ENCODE results near the gene OLFML2A.

Gene OLFML2A

DNA sequence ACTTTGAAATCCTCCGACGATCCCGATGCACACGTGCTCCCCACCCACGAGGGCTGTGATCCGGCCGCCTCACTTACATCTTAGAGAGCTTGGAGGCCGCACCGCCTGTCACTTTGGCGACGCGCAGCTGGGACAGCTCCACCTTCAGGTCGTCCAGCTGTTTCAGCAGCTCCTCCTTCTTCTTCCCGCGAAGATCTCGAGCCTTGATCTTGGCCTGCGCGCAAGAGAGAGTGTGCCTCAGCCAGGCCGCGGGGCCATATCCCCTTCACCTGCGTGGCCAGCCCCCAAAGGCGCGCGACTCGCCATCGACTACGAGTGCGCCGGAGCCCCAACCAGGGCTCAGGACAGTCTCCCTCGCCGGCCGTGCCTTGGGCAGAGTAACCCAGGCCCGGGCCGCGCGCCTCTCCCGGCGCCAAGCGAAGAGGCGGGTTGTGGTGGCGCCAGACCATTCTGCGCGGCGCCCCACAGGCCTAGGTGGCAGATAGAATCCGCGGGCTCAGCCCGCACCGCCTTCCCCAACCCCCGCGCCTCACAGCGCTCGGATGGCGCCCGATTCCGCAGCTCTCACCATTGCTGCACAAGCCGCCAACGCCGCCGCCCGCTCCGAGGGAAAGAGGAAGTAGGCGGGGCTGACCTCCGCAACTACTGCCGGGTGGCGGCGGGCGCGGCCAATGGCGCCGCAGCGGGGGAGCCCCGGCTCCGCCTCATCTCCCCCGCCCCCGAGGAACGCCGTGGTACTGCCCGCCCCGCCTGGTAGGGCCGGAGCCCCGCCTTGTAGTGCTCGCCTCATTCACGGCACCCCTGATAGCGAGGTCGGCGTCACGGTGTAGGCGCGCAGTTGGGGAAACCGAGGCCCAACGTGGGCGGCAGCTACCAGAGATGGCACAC, 84.7 kb downstream of the OLFML2A start, which contains the start of the genes ARPC5L and RPL35:
TSS of gene ARPC5L (plus strand) at position 789 of the 888 bp plus-strand sequence. CDS start 7,161 bp downstream, outside the sequence.
TSS of gene RPL35 (minus strand) at position 616 of the 888 bp plus-strand sequence. CDS start at position 571, 45 bp downstream.
- peak within 1 kb of the TSS; percentile 74 for H3K27ac ChIP-seq (ENCODE audit: low read depth, low read length)
- H3K9ac ChIP-seq (ENCODE audit: low read length) = peak within 1 kb of the TSS; percentile 86
- H3K27me3 ChIP-seq (ENCODE audit: control insufficient read depth in 1 of 2, insufficient read depth in 2 of 2, low read length in 2 of 2) = no peaks in the 10 kb centered on the region
- peaks cover 15% of the 10 kb centered on the region for H3K4me1 ChIP-seq (ENCODE audit: insufficient read depth, low read length)
- H3K9me3 ChIP-seq (ENCODE audit: low read length) = no peaks in the 10 kb centered on the region
- peak within 1 kb of the TSS; percentile 84 to 93 for H3K4me3 ChIP-seq (ENCODE audit: low read depth in 1 of 2, low read length in 2 of 2)
- peaks cover 37% of the 10 kb centered on the region for H3K36me3 ChIP-seq (ENCODE audit: insufficient read depth, low read length)

DNA sequence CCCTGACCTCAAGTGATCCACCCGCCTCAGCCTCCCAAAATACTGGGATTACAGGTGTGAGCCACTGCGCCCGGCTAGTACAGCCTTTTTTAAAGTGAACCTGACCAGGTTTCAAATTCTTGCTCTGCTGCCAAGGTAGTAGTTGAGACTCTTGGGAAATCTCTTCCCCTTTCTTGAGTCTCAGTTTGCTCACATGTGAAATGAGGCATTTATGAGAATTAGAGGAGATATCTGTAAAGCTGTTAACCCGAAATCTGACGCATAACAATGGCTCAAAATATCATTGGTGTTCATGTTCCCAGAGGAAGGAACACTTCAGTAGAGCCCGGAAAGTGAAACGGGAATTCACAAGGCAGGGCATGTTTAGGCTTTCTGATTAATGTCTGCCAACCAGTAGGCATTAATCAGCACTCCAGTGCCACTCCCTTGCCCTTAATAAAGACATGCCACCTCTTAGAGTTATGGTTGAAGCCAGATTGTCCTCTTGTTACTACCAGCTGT, 86.5 kb downstream of the OLFML2A start:
- Histone ChIP-seq H3K4me3 (ENCODE audit: low read depth in 1 of 2, low read length in 2 of 2) (no peak overlapping the region), H3K4me1 (ENCODE audit: insufficient read depth, low read length) (peaks cover 22% of the 10 kb centered on the region), H3K9ac (ENCODE audit: low read length) (no peak overlapping the region), H3K27ac (ENCODE audit: low read depth, low read length) (no peak overlapping the region), H3K27me3 (ENCODE audit: control insufficient read depth in 1 of 2, insufficient read depth in 2 of 2, low read length in 2 of 2) (no peaks in the 10 kb centered on the region), H3K9me3 (ENCODE audit: low read length) (no peaks in the 10 kb centered on the region), H3K36me3 (ENCODE audit: insufficient read depth, low read length) (peaks cover 20% of the 10 kb centered on the region)
